Suppressor macrophage treated with lipopolysaccharide for 1 hour (primary cell): ENCODE measurements around the gene LRFN2.

Experiments
- DNase-seq, 3 donors: peaks; one replicate each; pipeline ENCODE4 v3.0.0-alpha.2; 2020 to 2022

The LRFN2 gene

GRCh38 chr6:40369042-40369441 is 218.1 kb downstream of the LRFN2 start:
- DNase-seq: no peak

- DNase-seq: no peak
These were observed 224.3 kb downstream of the LRFN2 start for GRCh38 chr6:40362859-40363258.

- DNase-seq: no peak
These were observed 227.4 kb downstream of the LRFN2 start for GRCh38 chr6:40359808-40360207.

GRCh38 chr6:40358473-40359460 is 228.4 kb downstream of the LRFN2 start:
- DNase-seq: no peak

GRCh38 chr6:40356242-40356910 is 230.8 kb downstream of the LRFN2 start:
- DNase-seq: no peak

GRCh38 chr6:40355532-40355931 is 231.6 kb downstream of the LRFN2 start:
- no peak for DNase-seq

- DNase-seq: no peak
These were observed 232.1 kb downstream of the LRFN2 start for GRCh38 chr6:40355066-40355465.

GRCh38 chr6:40353967-40354452 is 233.2 kb downstream of the LRFN2 start:
- DNase-seq: no peak

GRCh38 chr6:40353197-40353966 is 233.8 kb downstream of the LRFN2 start:
- no peak for DNase-seq

- DNase-seq: no peak
These were observed 234.5 kb downstream of the LRFN2 start for GRCh38 chr6:40352527-40353170.

GRCh38 chr6:40352006-40352405 is 235.2 kb downstream of the LRFN2 start:
- DNase-seq: no peak

- no peak for DNase-seq
These were observed 236.4 kb downstream of the LRFN2 start for GRCh38 chr6:40350747-40351217.

- no peak for DNase-seq
These were observed 237.0 kb downstream of the LRFN2 start for GRCh38 chr6:40349901-40350746.

GRCh38 chr6:40349123-40349900 is 237.9 kb downstream of the LRFN2 start:
- DNase-seq: no peak

- DNase-seq: no peak
These were observed 238.6 kb downstream of the LRFN2 start for GRCh38 chr6:40348591-40348990.

GRCh38 chr6:40347571-40348011 is 239.6 kb downstream of the LRFN2 start:
- DNase-seq: no peak

- no peak for DNase-seq
These were observed 240.9 kb downstream of the LRFN2 start for GRCh38 chr6:40346246-40346645.

- no peak for DNase-seq
These were observed 242.5 kb downstream of the LRFN2 start for GRCh38 chr6:40344566-40345167.

GRCh38 chr6:40343877-40344565 is 243.1 kb downstream of the LRFN2 start:
- DNase-seq: no peak
